GM23338 (cell line): ENCODE measurements around the gene ZSCAN5B. TPM values are rescaled to one million over a fixed set of nuclear protein-coding genes. Genes with fewer than 3 reads are reported as not detected.

Source experiments
- ATAC-seq: fragments of 200-7000 bp; cut with Tn5 transposase; 3 replicates; pipeline ENCODE4 v1.9.1; 2020
- DNase-seq: peaks from one replicate; pipeline ENCODE4 v3.0.0-alpha.2; 2015; ENCODE audit warnings: low spot score
- H2AFZ ChIP-seq: fragments of 200-600 bp; sonication (generic); 2 replicates; pipeline ENCODE4 v1.8.0; 2016; ENCODE audit warnings: antibody characterized with exemption, mild to moderate bottlenecking, moderate library complexity
- H3F3A ChIP-seq: fragments of 200-600 bp; sonication (generic); replicated peaks from 2 replicates; pipeline ENCODE4 v1.8.0; 2017; ENCODE audit warnings: antibody characterized with exemption, mixed run types, low read depth
- H3K27ac ChIP-seq: fragments of 200-600 bp; sonication (generic); 2 replicates; pipeline ENCODE4 v1.6.1; 2016; ENCODE audit warnings: low read depth
- H3K27me3 ChIP-seq: fragments of 200-600 bp; sonication (generic); 2 replicates; pipeline ENCODE4 v1.8.0; 2016; ENCODE audit warnings: mild to moderate bottlenecking, mixed run types, moderate library complexity; ENCODE audit not compliant: insufficient read depth
- H3K36me3 ChIP-seq: fragments of 200-600 bp; sonication (generic); 2 replicates; pipeline ENCODE4 v1.8.0; 2016; ENCODE audit warnings: mild to moderate bottlenecking; ENCODE audit not compliant: insufficient read depth
- H3K4me1 ChIP-seq: fragments of 200-600 bp; sonication (generic); 2 replicates; pipeline ENCODE4 v1.8.0; 2016; ENCODE audit warnings: mild to moderate bottlenecking, moderate library complexity; ENCODE audit not compliant: insufficient read depth
- H3K4me2 ChIP-seq: fragments of 200-600 bp; sonication (generic); 2 replicates; pipeline ENCODE4 v1.7.1; 2017; ENCODE audit warnings: mixed run types
- H3K4me3 ChIP-seq: fragments of 200-600 bp; sonication (generic); 2 replicates; pipeline ENCODE4 v1.6.1; 2016; ENCODE audit warnings: mixed run types
- H3K79me2 ChIP-seq: fragments of 200-600 bp; sonication (generic); replicated peaks from 2 replicates; pipeline ENCODE4 v1.8.0; 2017; ENCODE audit warnings: mild to moderate bottlenecking; ENCODE audit not compliant: insufficient read depth
- H3K9me2 ChIP-seq: fragments of 200-600 bp; sonication (generic); 2 replicates; pipeline ENCODE4 v1.8.0; 2017; ENCODE audit not compliant: insufficient read depth
- H4K20me1 ChIP-seq: fragments of 200-600 bp; sonication (generic); replicated peaks from 2 replicates; pipeline ENCODE4 v1.8.0; 2017; ENCODE audit warnings: mild to moderate bottlenecking; ENCODE audit not compliant: insufficient read depth
- H3K27ac Mint-ChIP-seq: 2 replicates; pipeline ENCODE4 v1.8.0; 2020; ENCODE audit warnings: inconsistent platforms, mild to moderate bottlenecking, moderate library complexity, mixed read lengths
- H3K27me3 Mint-ChIP-seq: 3 replicates; pipeline ENCODE4 v1.8.0; 2022; ENCODE audit warnings: low read depth, mild to moderate bottlenecking, moderate library complexity, mixed read lengths, inconsistent platforms; ENCODE audit not compliant: insufficient read depth, poor library complexity
- H3K36me3 Mint-ChIP-seq: 3 replicates; pipeline ENCODE4 v1.8.0; 2021; ENCODE audit warnings: low read depth, mild to moderate bottlenecking, inconsistent platforms, moderate library complexity, mixed read lengths
- H3K4me1 Mint-ChIP-seq: 3 replicates; pipeline ENCODE4 v1.8.0; 2020; ENCODE audit warnings: mild to moderate bottlenecking, inconsistent platforms, mixed read lengths
- H3K4me3 Mint-ChIP-seq: 3 replicates; pipeline ENCODE4 v1.8.0; 2021; ENCODE audit warnings: moderate library complexity, mild to moderate bottlenecking, inconsistent platforms, mixed read lengths
- H3K9me3 Mint-ChIP-seq: 3 replicates; pipeline ENCODE4 v1.8.0; 2020; ENCODE audit warnings: moderate library complexity, mild to moderate bottlenecking, inconsistent platforms, mixed read lengths
- CREB1 ChIP-seq: fragments of 250-450 bp; sonication (Bioruptor Pico); IDR thresholded peaks from 2 replicates; pipeline ENCODE4 v1.5.0; 2020; ENCODE audit warnings: low read depth, mild to moderate bottlenecking, moderate library complexity
- CTCF ChIP-seq, 2 experiments: fragments of 200-600 bp in 1 of 2; sonication (generic) in 1 of 2; conservative IDR thresholded peaks; 2 replicates each; pipeline versions ENCODE4 v1.5.1 to v1.6.1; 2016 to 2017; ENCODE audit warnings: antibody characterized with exemption in 2 of 2, low read depth in 2 of 2, mild to moderate bottlenecking in 2 of 2, moderate library complexity in 1 of 2
- ETS1 ChIP-seq: IDR thresholded peaks from 2 replicates; pipeline ENCODE4 v1.6.1; 2016; ENCODE audit warnings: antibody characterized with exemption
- EZH2 ChIP-seq: fragments of 200-600 bp; sonication (generic); IDR thresholded peaks from one replicate; pipeline ENCODE4 v1.8.0; 2017; ENCODE audit warnings: antibody characterized with exemption, mild to moderate bottlenecking, low read depth; ENCODE audit not compliant: unreplicated experiment
- EZH2phosphoT487 ChIP-seq: fragments of 200-600 bp; sonication (generic); IDR thresholded peaks from one replicate; pipeline ENCODE4 v1.8.1; 2018; ENCODE audit warnings: antibody characterized with exemption; ENCODE audit not compliant: unreplicated experiment
- JUNB ChIP-seq: IDR thresholded peaks from one replicate; pipeline ENCODE4 v1.6.1; 2016; ENCODE audit warnings: antibody characterized with exemption; ENCODE audit not compliant: unreplicated experiment
- NANOG ChIP-seq: IDR thresholded peaks from 2 replicates; pipeline ENCODE4 v1.6.1; 2016; ENCODE audit warnings: antibody characterized with exemption, borderline replicate concordance
- POLR2AphosphoS5 ChIP-seq: IDR thresholded peaks from 2 replicates; pipeline ENCODE4 v1.6.1; 2016; ENCODE audit warnings: antibody characterized with exemption, low read depth
- REST ChIP-seq: IDR thresholded peaks from one replicate; pipeline ENCODE4 v1.6.1; 2018; ENCODE audit warnings: antibody characterized with exemption; ENCODE audit not compliant: unreplicated experiment
- STAT1 ChIP-seq: IDR thresholded peaks from one replicate; pipeline ENCODE4 v1.6.1; 2016; ENCODE audit warnings: antibody characterized with exemption; ENCODE audit not compliant: unreplicated experiment
- ZNF114 ChIP-seq: fragments of 250-450 bp; sonication (Bioruptor Pico); IDR thresholded peaks from 2 replicates; pipeline ENCODE4 v1.5.0; 2020; ENCODE audit warnings: mild to moderate bottlenecking, moderate library complexity
- ZNF331 ChIP-seq: fragments of 250-450 bp; sonication (Bioruptor Pico); IDR thresholded peaks from 2 replicates; pipeline ENCODE4 v1.5.0; 2020; ENCODE audit warnings: low read depth, mild to moderate bottlenecking, moderate library complexity
- ZNF462 ChIP-seq: fragments of 250-450 bp; sonication (Bioruptor Pico); IDR thresholded peaks from 2 replicates; pipeline ENCODE4 v1.5.0; 2020; ENCODE audit warnings: mild to moderate bottlenecking, moderate library complexity
- polyA plus RNA-seq: library from polyadenylated mRNA; unstranded; fragments of >200 nt; fragmentation: Nextera tagmentation; extraction: Ambion mirVana; gene quantifications from 2 replicates; pipeline ENCODE4 v1.2.1, GENCODE V29; 2016
- total RNA-seq: library from RNA; depleted of rRNA; stranded (reverse); fragments of >200 nt; shearing (Covaris generic); gene quantifications from 2 replicates; pipeline ENCODE4 v1.2.3, GENCODE V29; 2014

ZSCAN5B gene
- total and polyA plus RNA-seq, 2 experiments from 2014 or later, result 0.10 TPM; not detected in 1

GRCh38 chr19:56141417-56141993 lies 56.1 kb downstream of the ZSCAN5B start:
- DNase-seq (peak; percentile 55), ATAC-seq (peak; percentile 2; the same call in 2 of the 3 replicates)
- Histone ChIP-seq H3K9me2 (no peaks in the 10 kb centered on the region), H3F3A (peaks cover 8% of the 10 kb centered on the region; the same call in 1 of the 2 replicates), H3K79me2 (peaks cover 41% of the 10 kb centered on the region), H3K36me3 (no peaks in the 10 kb centered on the region; the same call in 1 of the 2 replicates), H3K4me1 (peaks cover 26% of the 10 kb centered on the region), H3K27me3 (no peaks in the 10 kb centered on the region), H3K4me3 (peak overlapping the region; percentile 80), H4K20me1 (peaks cover 7% of the 10 kb centered on the region; the same call in 1 of the 2 replicates), H3K4me2 (peak overlapping the region; percentile 92), H3K27ac (peak overlapping the region; percentile 79), H2AFZ (no peak overlapping the region)
- Mint-ChIP-seq H3K4me1 (peaks cover 32% of the 10 kb centered on the region), H3K36me3 (0 out of 3 replicates have a peak, but pooled peaks cover 2% of the 10 kb centered on the region), H3K27ac (peak overlapping the region; percentile 73; the same call in 1 of the 2 replicates), H3K4me3 (peak overlapping the region; percentile 78), H3K27me3 (peaks cover 9% of the 10 kb centered on the region), H3K9me3 (no peaks in the 10 kb centered on the region)
- TF ChIP-seq REST, result no peak
- TF ChIP-seq JUNB, result no peak
- no peak for TF ChIP-seq ETS1
- TF ChIP-seq ZNF114, result no peak
- TF ChIP-seq CREB1 (CRISPR knock-in tag), result no peak
- no peak for TF ChIP-seq EZH2phosphoT487
- TF ChIP-seq ZNF331 (CRISPR knock-in tag), result no peak
- no peak for TF ChIP-seq ZNF462 (CRISPR knock-in tag)
- no peak for TF ChIP-seq EZH2
- no peak for TF ChIP-seq STAT1
- no peak for TF ChIP-seq CTCF (conservative IDR thresholded peaks at IDR 0.05; ENCODE audit: low read depth in 2 of 2)
- no peak for TF ChIP-seq POLR2AphosphoS5
- no peak for TF ChIP-seq NANOG
